Esophagus squamous epithelium (tissue), 4 donors: ENCODE data around the gene JPH4.

Experiments used
- POLR2A ChIP-seq, 4 donors: fragments of 450-650 bp; IDR thresholded peaks; one replicate each; pipeline ENCODE4 v1.6.1; 2017; ENCODE audit warnings: antibody characterized with exemption in 4 of 4, mild to moderate bottlenecking in 4 of 4, moderate library complexity in 3 of 4
- TF ChIP-seq, protein P1 (sequence below), 6 experiments: fragments of 450-650 bp in 4 of 6; fragments of 200-600 bp in 2 of 6; sonication (generic) in 2 of 6; IDR thresholded peaks; one replicate each; pipeline ENCODE4 v1.5.1; 2016 to 2019; ENCODE audit warnings: antibody characterized with exemption in 6 of 6, mild to moderate bottlenecking in 4 of 6, moderate library complexity in 4 of 6

DNA sequence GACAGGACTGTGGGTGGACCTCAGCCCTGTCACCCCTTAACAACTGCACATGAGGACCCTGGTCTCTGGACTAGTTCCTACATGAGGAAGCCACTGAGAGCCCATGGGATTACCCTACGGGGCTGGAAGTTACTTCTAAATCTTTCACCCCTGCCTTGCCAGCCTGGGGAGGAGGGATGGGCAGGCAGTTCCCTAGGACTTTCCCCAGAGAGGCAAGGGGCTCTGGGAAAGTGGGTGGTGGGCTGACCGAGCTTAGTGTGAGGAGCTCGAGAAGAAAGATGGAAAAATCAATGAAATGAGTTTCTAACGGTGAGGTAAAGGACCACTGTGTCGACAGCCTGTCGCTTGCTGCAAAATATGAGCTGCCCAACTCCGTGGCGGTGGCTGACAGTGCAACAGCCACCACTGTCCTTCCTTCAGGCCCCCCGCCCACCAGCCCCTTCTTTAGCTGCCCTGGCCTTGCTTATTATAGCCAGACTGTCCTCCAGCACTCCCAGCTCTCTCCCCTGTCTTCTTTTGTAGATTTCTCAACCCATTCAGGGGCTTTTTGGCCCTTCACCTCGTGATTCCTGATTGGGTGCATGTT is 32.0 kb downstream of the JPH4 start:
- TF ChIP-seq, protein P1, sequence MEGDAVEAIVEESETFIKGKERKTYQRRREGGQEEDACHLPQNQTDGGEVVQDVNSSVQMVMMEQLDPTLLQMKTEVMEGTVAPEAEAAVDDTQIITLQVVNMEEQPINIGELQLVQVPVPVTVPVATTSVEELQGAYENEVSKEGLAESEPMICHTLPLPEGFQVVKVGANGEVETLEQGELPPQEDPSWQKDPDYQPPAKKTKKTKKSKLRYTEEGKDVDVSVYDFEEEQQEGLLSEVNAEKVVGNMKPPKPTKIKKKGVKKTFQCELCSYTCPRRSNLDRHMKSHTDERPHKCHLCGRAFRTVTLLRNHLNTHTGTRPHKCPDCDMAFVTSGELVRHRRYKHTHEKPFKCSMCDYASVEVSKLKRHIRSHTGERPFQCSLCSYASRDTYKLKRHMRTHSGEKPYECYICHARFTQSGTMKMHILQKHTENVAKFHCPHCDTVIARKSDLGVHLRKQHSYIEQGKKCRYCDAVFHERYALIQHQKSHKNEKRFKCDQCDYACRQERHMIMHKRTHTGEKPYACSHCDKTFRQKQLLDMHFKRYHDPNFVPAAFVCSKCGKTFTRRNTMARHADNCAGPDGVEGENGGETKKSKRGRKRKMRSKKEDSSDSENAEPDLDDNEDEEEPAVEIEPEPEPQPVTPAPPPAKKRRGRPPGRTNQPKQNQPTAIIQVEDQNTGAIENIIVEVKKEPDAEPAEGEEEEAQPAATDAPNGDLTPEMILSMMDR (IDR thresholded peaks at IDR 0.05), result no peak
- no peak for TF ChIP-seq POLR2A (IDR thresholded peaks at IDR 0.05)
